Measurements from ENCODE around the gene RPS18. TPM values are rescaled to one million over a fixed set of nuclear protein-coding genes. Genes with fewer than 3 reads are reported as not detected.

Gene RPS18
- total and polyA plus RNA-seq, 9 of the 15 experiments (the other 6 are each of a cell fraction or from before 2014, with no cell fraction given): 5,023 to 17,516 (median 8,131) TPM

- TF ChIP-seq HNRNPUL1 (IDR thresholded peaks at IDR 0.05; ENCODE audit: low read length) (no peak), RHOXF2B (CRISPR knock-in tag; conservative IDR thresholded peaks at IDR 0.05) (no peak), MAZ (CRISPR knock-in tag; conservative IDR thresholded peaks at IDR 0.05 in 1 of 2, IDR thresholded peaks at IDR 0.05 in 1 of 2) (peak; percentile 64 to 94; a peak in 3 of 4 replicates), ZBTB12 (CRISPR knock-in tag; IDR thresholded peaks at IDR 0.05) (no peak), ZKSCAN3 (CRISPR knock-in tag; IDR thresholded peaks at IDR 0.05) (no peak), NONO (IDR thresholded peaks at IDR 0.05; ENCODE audit: low read depth in 2 of 2, low read length in 1 of 2) (no peak), SAP30 (IDR thresholded peaks at IDR 0.05; ENCODE audit: borderline replicate concordance, insufficient read depth, low read depth, low read length, poor library complexity, severe bottlenecking) (no peak), ZBTB7A (IDR thresholded peaks at IDR 0.05; ENCODE audit: borderline replicate concordance, control insufficient read depth, low read depth, low read length) (peak; percentile 77), HNRNPH1 (optimal IDR thresholded peaks at IDR 0.05; ENCODE audit: low read depth, low read length) (no peak), ZNF140 (CRISPR knock-in tag; IDR thresholded peaks at IDR 0.05) (no peak), HNRNPK (IDR thresholded peaks at IDR 0.05; ENCODE audit: low read depth, low read length, poor library complexity, severe bottlenecking) (no peak), HDGF (IDR thresholded peaks at IDR 0.05) (no peak), NFATC3 (IDR thresholded peaks at IDR 0.05) (no peak), ARHGAP35 (IDR thresholded peaks at IDR 0.05; ENCODE audit: partially characterized antibody) (no peak), MAFK (IDR thresholded peaks at IDR 0.05; ENCODE audit: low read length) (no peak), SMAD4 (CRISPR knock-in tag; conservative IDR thresholded peaks at IDR 0.05) (peak; percentile 48; the same call in 1 of the 2 replicates), E2F1 (CRISPR knock-in tag; IDR thresholded peaks at IDR 0.05) (0 out of 2 replicates have a peak, but pooled peaks have one; percentile 39), HDAC2 (IDR thresholded peaks at IDR 0.05) (no peak), ZNF77 (CRISPR knock-in tag; IDR thresholded peaks at IDR 0.05) (no peak), POLR3A (IDR thresholded peaks at IDR 0.05; ENCODE audit: borderline replicate concordance, extremely low read depth, insufficient read depth, insufficient read length) (no peak), HDAC1 (IDR thresholded peaks at IDR 0.05) (no peak), CBX8 (IDR thresholded peaks at IDR 0.05; ENCODE audit: borderline replicate concordance, extremely low read depth, low read depth, low read length, poor library complexity, severe bottlenecking) (no peak), ZNF239 (CRISPR knock-in tag; IDR thresholded peaks at IDR 0.05) (no peak; the same call in 1 of the 2 replicates), NFIX (CRISPR knock-in tag; IDR thresholded peaks at IDR 0.05; ENCODE audit: low read depth) (no peak)
Measured at GRCh38 chr6:33279971-33280511, 8.2 kb downstream of the RPS18 start (continued).

Data from K562 (cell line).